NCI-H345 (cell line): ENCODE measurements around the gene JUNB.

Experiments
- DNase-seq: peaks from one replicate; lab custom pipeline; 2025; lab: John Stamatoyannopoulos, UW

Gene JUNB

GRCh38 chr19:12842511-12842910, 51.2 kb downstream of the JUNB start:
- no peak for DNase-seq
